Retinal pigment epithelial cell (primary cell): Measurements from ENCODE around the gene AQP11.
"Not testable (repeated sequence)": the region's sequence is repeated elsewhere in the genome, so short reads cannot be mapped to it uniquely, and the experiment has no call there.

Experiments used
- DNase-seq: peaks from one replicate; pipeline ENCODE4 v3.0.0-alpha.2; 2010; ENCODE audit warnings: low read depth
- H3K4me3 ChIP-seq: 2 replicates; pipeline ENCODE4 v1.5.1; 2011; ENCODE audit warnings: mild to moderate bottlenecking, low read length, control low read depth, moderate library complexity
- TF ChIP-seq, protein P1 (sequence below): conservative IDR thresholded peaks from 2 replicates; pipeline ENCODE4 v1.5.1; 2011; ENCODE audit warnings: low read depth, low read length, control low read depth, inconsistent platforms

AQP11 gene

DNA sequence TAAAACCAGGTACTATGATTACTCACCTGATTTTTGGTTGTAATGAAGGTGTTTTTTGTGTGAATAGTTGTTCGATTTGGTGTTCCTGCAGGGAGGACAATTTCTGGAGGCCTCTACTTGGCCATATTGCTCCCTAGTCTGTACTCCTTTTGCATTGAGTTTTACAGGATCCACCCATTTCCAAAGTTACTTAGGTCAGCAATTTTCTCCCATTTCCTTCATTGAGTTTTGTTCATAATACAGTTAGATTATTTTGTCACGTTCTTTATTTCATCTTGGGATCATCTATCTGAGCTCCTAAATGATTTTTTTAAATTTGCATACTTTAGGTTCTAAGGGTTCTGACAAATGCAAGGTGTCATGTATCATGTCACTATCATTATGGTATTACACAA lies 20.1 kb upstream of the AQP11 start:
- TF ChIP-seq, protein P1, sequence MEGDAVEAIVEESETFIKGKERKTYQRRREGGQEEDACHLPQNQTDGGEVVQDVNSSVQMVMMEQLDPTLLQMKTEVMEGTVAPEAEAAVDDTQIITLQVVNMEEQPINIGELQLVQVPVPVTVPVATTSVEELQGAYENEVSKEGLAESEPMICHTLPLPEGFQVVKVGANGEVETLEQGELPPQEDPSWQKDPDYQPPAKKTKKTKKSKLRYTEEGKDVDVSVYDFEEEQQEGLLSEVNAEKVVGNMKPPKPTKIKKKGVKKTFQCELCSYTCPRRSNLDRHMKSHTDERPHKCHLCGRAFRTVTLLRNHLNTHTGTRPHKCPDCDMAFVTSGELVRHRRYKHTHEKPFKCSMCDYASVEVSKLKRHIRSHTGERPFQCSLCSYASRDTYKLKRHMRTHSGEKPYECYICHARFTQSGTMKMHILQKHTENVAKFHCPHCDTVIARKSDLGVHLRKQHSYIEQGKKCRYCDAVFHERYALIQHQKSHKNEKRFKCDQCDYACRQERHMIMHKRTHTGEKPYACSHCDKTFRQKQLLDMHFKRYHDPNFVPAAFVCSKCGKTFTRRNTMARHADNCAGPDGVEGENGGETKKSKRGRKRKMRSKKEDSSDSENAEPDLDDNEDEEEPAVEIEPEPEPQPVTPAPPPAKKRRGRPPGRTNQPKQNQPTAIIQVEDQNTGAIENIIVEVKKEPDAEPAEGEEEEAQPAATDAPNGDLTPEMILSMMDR: no peak
- H3K4me3 ChIP-seq: no peak overlapping the region
- no peak for DNase-seq

DNA sequence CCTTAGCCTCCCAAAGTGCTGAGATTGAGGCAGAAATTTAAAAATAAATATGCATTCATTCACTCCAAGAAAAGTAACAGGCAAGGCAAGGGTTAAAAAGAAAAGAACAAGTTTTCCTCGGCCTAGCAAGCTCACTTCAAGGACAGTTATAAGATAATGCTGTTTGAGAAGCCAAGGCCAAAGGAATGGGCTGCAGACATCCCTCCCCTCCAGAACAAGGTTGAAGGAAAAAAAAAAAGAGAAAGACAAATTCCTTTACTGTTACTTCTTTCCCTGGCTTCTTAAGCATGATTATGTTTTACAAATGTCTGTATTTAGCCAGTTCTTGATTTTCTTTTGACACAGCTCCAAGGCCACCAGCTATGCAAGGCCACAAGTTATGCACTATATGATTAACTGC lies 18.9 kb upstream of the AQP11 start:
- DNase-seq: not testable (repeated sequence)

DNA sequence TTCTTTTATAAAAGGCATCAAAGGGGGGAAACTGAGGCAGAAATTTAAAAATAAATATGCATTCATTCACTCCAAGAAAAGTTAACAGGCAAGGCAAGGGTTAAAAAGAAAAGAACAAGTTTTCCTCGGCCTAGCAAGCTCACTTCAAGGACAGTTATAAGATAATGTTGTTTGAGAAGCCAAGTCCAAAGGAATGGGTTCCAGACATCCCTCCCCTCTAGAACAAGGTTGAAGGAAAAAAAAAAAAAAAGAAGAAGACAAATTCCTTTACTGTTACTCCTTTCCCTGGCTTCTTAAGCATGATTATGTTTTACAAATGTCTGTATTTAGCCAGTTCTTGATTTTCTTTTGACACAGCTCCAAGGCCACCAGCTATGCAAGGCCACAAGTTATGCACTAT lies 14.3 kb upstream of the AQP11 start:
- DNase-seq: not testable (repeated sequence)

More for the DNA sequence above, 18.9 kb upstream of the AQP11 start:
- H3K4me3 ChIP-seq: not testable (repeated sequence)

DNA sequence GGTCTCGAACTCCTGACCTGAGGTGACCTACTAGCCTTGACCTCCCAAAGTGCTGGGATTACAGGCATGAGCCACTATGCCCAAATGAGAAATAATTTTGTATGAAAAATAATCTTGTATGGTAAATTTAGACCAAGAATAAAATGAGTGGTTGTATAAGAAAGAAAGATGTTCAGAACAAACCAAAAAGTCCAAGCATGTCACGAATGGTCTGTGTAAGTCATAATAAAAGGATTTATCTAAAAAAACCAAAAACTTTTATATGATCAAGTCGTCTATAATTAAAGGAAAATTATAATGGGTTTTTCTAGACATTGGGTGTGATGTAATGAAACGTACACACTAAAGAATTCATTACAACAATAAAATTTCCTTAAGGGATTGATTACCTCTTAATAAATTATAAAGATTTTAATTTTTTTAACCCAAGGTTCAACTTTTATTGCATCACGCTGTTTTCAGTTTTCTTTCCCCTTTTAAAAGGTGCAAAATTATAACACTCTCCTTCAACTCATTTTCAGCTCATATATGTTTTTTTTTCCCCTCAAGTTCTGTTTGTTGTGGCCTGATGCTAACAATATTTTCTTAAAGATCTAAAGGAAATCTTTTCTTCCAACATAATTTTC lies 8.9 kb upstream of the AQP11 start:
- DNase-seq: no peak
- H3K4me3 ChIP-seq: no peak overlapping the region
- TF ChIP-seq, protein P1: no peak

More for the DNA sequence above, 14.3 kb upstream of the AQP11 start:
- not testable (repeated sequence) for H3K4me3 ChIP-seq

DNA sequence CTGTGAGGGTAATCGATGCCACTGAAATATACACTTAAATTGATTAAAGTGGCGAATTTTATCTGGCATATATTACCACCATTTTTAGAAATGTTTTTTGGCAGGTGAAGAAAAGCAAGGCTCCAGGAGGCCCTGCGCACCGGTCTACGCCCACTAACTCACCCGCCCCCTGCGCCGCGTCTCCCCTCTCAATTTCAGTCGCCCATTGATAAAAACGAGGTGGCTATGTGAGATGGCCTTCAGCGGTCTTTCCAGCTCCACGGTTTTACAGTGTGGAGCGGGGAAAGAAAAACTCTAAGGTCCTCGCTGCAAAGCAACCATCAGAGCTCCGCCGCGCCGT lies 602 bp upstream of the AQP11 start:
- TF ChIP-seq, protein P1: no peak
- peak overlapping the region; percentile 67 for H3K4me3 ChIP-seq
- no peak for DNase-seq

DNA sequence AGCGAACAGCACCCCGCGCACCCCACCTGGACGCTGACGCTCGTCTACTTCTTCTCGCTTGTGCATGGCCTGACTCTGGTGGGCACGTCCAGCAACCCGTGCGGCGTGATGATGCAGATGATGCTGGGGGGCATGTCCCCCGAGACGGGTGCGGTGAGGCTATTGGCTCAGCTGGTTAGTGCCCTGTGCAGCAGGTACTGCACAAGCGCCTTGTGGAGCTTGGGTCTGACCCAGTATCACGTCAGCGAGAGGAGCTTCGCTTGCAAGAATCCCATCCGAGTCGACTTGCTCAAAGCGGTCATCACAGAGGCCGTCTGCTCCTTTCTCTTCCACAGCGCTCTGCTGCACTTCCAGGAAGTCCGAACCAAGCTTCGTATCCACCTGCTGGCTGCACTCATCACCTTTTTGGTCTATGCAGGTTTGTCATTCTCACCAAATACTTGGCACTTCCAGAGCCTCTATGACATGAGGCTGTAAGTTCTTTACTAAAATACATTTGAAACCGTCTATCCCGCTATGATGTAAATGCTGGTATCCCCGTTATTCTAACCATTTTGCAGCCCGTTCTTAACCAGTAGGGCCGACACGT lies 535 bp downstream of the AQP11 start:
- peak overlapping the region; percentile 67 for H3K4me3 ChIP-seq
- TF ChIP-seq, protein P1: peak; percentile 1
- no peak for DNase-seq

DNA sequence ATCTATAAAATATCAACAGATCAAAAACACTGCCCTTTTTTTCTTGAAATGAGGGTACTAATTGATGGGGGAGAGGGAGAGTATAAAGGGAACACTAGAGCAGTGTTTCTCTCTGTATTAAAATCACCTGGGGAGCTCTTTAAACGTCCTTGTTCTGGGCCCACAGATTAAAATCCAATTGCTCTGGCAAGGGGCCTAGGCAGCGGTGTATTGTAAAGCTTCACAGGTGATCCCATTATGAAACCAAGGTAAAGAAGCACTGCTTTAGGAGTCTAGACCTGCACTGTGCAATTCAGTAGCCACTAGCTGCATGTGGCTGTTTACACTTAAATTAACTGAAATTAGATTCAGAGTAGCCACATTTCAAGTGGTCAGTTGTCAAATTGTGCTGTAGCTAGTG lies 3.0 kb downstream of the AQP11 start:
- no peak overlapping the region for H3K4me3 ChIP-seq
- TF ChIP-seq, protein P1: no peak
- no peak for DNase-seq

DNA sequence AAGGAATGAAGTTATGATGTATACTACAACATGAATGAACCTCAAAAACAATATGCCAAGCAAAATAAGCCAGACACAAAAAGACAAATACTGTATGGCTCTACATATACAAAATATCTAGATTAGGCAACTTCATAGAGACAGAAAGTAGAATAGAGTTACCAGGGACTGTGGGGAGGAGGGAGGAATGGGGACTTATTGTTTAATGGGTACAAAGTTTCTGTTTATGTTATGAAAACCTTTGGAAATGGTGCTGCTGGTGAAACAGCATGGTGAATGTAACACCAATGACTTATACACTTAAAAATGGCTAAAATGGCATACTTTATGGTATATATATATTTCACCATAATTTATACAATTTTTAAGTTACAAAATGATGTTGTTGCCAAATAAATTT lies 4.1 kb downstream of the AQP11 start:
- DNase-seq: no peak
- TF ChIP-seq, protein P1: no peak
- H3K4me3 ChIP-seq: no peak overlapping the region
